Omental fat pad (tissue), 4 donors: ENCODE measurements around the gene NAALADL2. TPM values are rescaled to one million over a fixed set of nuclear protein-coding genes. Genes with fewer than 3 reads are reported as not detected.

Experiments used
- ATAC-seq: fragments of 150-250 bp; one replicate; pipeline ENCODE4 v1.9.1; 2016; ENCODE audit warnings: mild to moderate bottlenecking, moderate library complexity; ENCODE audit not compliant: low FRiP score
- DNase-seq: peaks from one replicate; pipeline ENCODE4 v3.0.0-alpha.2; 2019; ENCODE audit warnings: low spot score
- small RNA-seq: library from RNA; depleted of rRNA; stranded (forward); fragments of <200 nt; gene quantifications from one replicate; pipeline ENCODE3, GENCODE V24; 2016
- total RNA-seq, 4 donors: library from RNA; depleted of rRNA; stranded (reverse); fragments of >200 nt; gene quantifications; one replicate each; pipeline ENCODE4 v1.1.0, GENCODE V29; 2016
- TF ChIP-seq, protein P1 (sequence below), 3 donors: fragments of 450-650 bp; IDR thresholded peaks; one replicate each; pipeline ENCODE4 v1.5.1; 2016 to 2017; ENCODE audit warnings: antibody characterized with exemption in 3 of 3, mild to moderate bottlenecking in 3 of 3, moderate library complexity in 2 of 3

Gene NAALADL2
- total RNA-seq, 4 donors from 2014 or later, result 6.5 to 15.1 (median 8.0) TPM

DNA sequence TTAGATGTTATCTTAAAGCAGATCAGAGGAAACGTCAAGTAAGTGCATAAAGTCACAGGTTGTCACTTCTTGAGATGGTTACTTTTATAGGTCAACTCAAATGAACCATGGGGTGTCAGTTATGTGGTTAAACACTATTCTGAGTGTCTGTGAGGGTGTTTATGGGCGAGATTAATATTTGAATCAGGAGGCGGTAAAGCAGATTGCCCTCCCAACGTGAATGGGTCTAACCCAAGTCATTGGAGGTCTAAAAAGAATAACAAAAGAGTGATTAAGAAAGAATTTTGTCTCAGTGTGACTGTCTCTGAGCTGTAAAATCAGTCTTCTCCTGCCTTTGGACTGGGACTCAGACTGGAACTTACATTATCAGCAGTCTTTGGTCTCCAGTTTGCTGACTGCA lies 977.5 kb downstream of the NAALADL2 start:
- DNase-seq, result no peak
- TF ChIP-seq, protein P1, sequence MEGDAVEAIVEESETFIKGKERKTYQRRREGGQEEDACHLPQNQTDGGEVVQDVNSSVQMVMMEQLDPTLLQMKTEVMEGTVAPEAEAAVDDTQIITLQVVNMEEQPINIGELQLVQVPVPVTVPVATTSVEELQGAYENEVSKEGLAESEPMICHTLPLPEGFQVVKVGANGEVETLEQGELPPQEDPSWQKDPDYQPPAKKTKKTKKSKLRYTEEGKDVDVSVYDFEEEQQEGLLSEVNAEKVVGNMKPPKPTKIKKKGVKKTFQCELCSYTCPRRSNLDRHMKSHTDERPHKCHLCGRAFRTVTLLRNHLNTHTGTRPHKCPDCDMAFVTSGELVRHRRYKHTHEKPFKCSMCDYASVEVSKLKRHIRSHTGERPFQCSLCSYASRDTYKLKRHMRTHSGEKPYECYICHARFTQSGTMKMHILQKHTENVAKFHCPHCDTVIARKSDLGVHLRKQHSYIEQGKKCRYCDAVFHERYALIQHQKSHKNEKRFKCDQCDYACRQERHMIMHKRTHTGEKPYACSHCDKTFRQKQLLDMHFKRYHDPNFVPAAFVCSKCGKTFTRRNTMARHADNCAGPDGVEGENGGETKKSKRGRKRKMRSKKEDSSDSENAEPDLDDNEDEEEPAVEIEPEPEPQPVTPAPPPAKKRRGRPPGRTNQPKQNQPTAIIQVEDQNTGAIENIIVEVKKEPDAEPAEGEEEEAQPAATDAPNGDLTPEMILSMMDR (IDR thresholded peaks at IDR 0.05), result no peak
- ATAC-seq, result no peak

GRCh38 chr3:175837962-175838361 lies 978.8 kb downstream of the NAALADL2 start:
- ATAC-seq, result no peak
- no peak for DNase-seq
- TF ChIP-seq, protein P1 (IDR thresholded peaks at IDR 0.05), result no peak

DNA sequence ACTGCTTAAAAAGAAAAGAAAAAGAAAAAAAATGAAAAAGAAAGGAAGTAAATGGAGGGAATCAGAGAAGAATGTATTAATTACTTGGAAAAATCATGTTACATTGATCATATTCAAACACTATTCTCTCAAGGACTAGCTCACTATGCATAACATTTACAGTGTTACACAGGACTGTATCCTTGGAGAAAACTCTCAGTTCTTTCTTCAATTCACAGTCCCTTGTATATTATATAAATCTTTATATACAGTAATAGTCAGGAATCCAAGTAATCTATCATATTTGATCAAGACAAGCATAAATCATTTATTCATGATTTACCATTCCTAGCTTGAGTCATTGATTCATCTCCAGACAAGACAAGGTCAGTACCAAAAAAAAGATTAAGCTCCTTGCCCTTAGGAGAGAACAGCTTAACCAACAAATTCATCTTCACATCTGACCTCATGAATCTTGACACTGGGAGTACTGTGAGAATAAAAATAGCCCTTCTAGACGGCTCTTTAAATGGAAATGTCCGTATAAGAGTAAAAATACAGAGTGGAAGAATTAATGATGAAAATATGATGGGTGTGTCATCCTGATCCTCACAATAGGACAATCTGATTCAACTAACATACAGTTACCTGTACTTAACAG lies 980.4 kb downstream of the NAALADL2 start:
- ATAC-seq, result no peak
- DNase-seq, result no peak
- TF ChIP-seq, protein P1 (IDR thresholded peaks at IDR 0.05), result no peak

- TF ChIP-seq, protein P1 (IDR thresholded peaks at IDR 0.05), result no peak
- DNase-seq (no peak), ATAC-seq (no peak)
Observed at GRCh38 chr3:175851541-175851940, 992.4 kb downstream of the NAALADL2 start.

GRCh38 chr3:175852560-175852959 lies 993.4 kb downstream of the NAALADL2 start:
- DNase-seq, result no peak

DNA sequence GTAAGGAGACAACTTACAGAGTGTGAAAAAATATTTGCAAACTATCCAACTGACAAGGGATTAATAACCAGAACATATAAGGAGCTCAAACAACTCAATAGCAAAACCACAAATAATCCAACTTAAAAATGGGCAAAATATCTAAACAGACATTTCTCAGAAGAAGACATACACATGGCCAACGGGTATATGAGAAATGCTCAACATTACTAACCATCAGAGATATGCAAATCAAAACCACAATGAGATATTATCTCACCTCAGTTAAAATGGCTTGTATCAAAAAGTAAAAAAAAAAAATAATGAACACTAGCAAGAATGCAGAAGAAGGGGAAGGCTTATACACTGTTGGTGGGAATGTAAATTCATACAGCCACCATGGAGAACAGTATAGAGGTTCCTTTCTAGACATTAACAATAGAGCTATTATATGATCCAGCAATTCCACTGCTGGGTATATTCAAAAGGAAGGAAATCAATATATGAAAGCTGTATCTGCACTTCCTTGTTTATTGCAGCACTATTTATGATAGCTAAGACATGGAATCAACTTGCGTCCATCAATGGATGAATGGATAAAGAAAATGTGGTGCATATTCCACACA lies 998.6 kb downstream of the NAALADL2 start:
- ATAC-seq (no peak), DNase-seq (no peak)
- TF ChIP-seq, protein P1 (IDR thresholded peaks at IDR 0.05), result no peak

More at GRCh38 chr3:175852560-175852959, 993.4 kb downstream of the NAALADL2 start:
- no peak for ATAC-seq
- TF ChIP-seq, protein P1 (IDR thresholded peaks at IDR 0.05), result no peak

Small RNAs within 50 kb of the gene (small RNA-seq; reads per million reads assigned to genes)
- not detected for gene MIR4789
- not detected for gene RNU4-91P
- gene RNU6-1233P, result not detected
- not detected for gene RNU6-1317P
